ENCODE results near the gene CHI3L2. TPM values are rescaled to one million over a fixed set of nuclear protein-coding genes. Genes with fewer than 3 reads are reported as not detected.

CHI3L2 gene
- total RNA-seq, 1 donor, result 0.54 TPM

GRCh38 chr1:111242805-111243523 lies 15.5 kb downstream of the CHI3L2 start:
- DNase-seq (ENCODE audit: low read depth in 2 of 3, low spot score in 2 of 3), result no peak

GRCh38 chr1:111247125-111247838 lies 19.8 kb downstream of the CHI3L2 start:
- no peak for DNase-seq (ENCODE audit: low read depth in 2 of 3, low spot score in 2 of 3)

- DNase-seq (ENCODE audit: low read depth in 2 of 3, low spot score in 2 of 3), result no peak
Measured at GRCh38 chr1:111249960-111250359, 22.4 kb downstream of the CHI3L2 start.

GRCh38 chr1:111251570-111251969 lies 24.1 kb downstream of the CHI3L2 start:
- no peak for DNase-seq (ENCODE audit: low read depth in 2 of 3, low spot score in 2 of 3)

GRCh38 chr1:111252786-111253185 lies 25.3 kb downstream of the CHI3L2 start:
- no peak for DNase-seq (ENCODE audit: low read depth in 2 of 3, low spot score in 2 of 3)

- DNase-seq (ENCODE audit: low read depth in 2 of 3, low spot score in 2 of 3), result no peak
Measured at GRCh38 chr1:111253876-111254275, 26.4 kb downstream of the CHI3L2 start.

GRCh38 chr1:111256988-111257658 lies 29.6 kb downstream of the CHI3L2 start:
- no peak for DNase-seq (ENCODE audit: low read depth in 2 of 3, low spot score in 2 of 3)

GRCh38 chr1:111267801-111268508 lies 40.4 kb downstream of the CHI3L2 start:
- no peak for DNase-seq (ENCODE audit: low read depth in 2 of 3, low spot score in 2 of 3)

GRCh38 chr1:111269825-111270406 lies 42.4 kb downstream of the CHI3L2 start:
- no peak for DNase-seq (ENCODE audit: low read depth in 2 of 3, low spot score in 2 of 3)

- peak in 1 of 3 donors; percentile 6 for DNase-seq (ENCODE audit: low read depth in 2 of 3, low spot score in 2 of 3)
Measured at GRCh38 chr1:111270771-111271463, 43.4 kb downstream of the CHI3L2 start.

- no peak for DNase-seq (ENCODE audit: low read depth in 2 of 3, low spot score in 2 of 3)
Measured at GRCh38 chr1:111271464-111271801, 43.9 kb downstream of the CHI3L2 start.

- DNase-seq (ENCODE audit: low read depth in 2 of 3, low spot score in 2 of 3), result no peak
Measured at GRCh38 chr1:111272081-111272480, 44.6 kb downstream of the CHI3L2 start.

GRCh38 chr1:111274653-111275052 lies 47.1 kb downstream of the CHI3L2 start:
- no peak for DNase-seq (ENCODE audit: low read depth in 2 of 3, low spot score in 2 of 3)

GRCh38 chr1:111275079-111275478 lies 47.6 kb downstream of the CHI3L2 start:
- no peak for DNase-seq (ENCODE audit: low read depth in 2 of 3, low spot score in 2 of 3)

- DNase-seq (ENCODE audit: low read depth in 2 of 3, low spot score in 2 of 3), result no peak
Measured at GRCh38 chr1:111275780-111276433, 48.4 kb downstream of the CHI3L2 start.

- DNase-seq (ENCODE audit: low read depth in 2 of 3, low spot score in 2 of 3), result no peak
Measured at GRCh38 chr1:111279144-111279543, 51.6 kb downstream of the CHI3L2 start.

- DNase-seq (ENCODE audit: low read depth in 2 of 3, low spot score in 2 of 3), result no peak
Measured at GRCh38 chr1:111280267-111280666, 52.8 kb downstream of the CHI3L2 start.

- no peak for DNase-seq (ENCODE audit: low read depth in 2 of 3, low spot score in 2 of 3)
Measured at GRCh38 chr1:111281411-111281810, 53.9 kb downstream of the CHI3L2 start.

GRCh38 chr1:111283838-111284237 lies 56.3 kb downstream of the CHI3L2 start:
- no peak for DNase-seq (ENCODE audit: low read depth in 2 of 3, low spot score in 2 of 3)

GRCh38 chr1:111285879-111286278 lies 58.4 kb downstream of the CHI3L2 start:
- DNase-seq (ENCODE audit: low read depth in 2 of 3, low spot score in 2 of 3), result no peak
